AG09309 (cell line): ENCODE measurements around the gene POLA2.

Source experiments
- DNase-seq: peaks from one replicate; pipeline ENCODE4 v3.0.0-alpha.2; 2010; ENCODE audit warnings: low read depth
- H3K4me3 ChIP-seq: 2 replicates; pipeline ENCODE4 v1.5.1; 2011; ENCODE audit warnings: mild to moderate bottlenecking, low read depth, low read length, moderate library complexity; ENCODE audit not compliant: control insufficient read depth
- CTCF ChIP-seq: IDR thresholded peaks from 2 replicates; pipeline ENCODE4 v1.5.1; 2011; ENCODE audit warnings: mild to moderate bottlenecking, low read depth, low read length, inconsistent platforms; ENCODE audit not compliant: insufficient read depth, control insufficient read depth; ENCODE audit errors: missing control alignments

The POLA2 gene

DNA sequence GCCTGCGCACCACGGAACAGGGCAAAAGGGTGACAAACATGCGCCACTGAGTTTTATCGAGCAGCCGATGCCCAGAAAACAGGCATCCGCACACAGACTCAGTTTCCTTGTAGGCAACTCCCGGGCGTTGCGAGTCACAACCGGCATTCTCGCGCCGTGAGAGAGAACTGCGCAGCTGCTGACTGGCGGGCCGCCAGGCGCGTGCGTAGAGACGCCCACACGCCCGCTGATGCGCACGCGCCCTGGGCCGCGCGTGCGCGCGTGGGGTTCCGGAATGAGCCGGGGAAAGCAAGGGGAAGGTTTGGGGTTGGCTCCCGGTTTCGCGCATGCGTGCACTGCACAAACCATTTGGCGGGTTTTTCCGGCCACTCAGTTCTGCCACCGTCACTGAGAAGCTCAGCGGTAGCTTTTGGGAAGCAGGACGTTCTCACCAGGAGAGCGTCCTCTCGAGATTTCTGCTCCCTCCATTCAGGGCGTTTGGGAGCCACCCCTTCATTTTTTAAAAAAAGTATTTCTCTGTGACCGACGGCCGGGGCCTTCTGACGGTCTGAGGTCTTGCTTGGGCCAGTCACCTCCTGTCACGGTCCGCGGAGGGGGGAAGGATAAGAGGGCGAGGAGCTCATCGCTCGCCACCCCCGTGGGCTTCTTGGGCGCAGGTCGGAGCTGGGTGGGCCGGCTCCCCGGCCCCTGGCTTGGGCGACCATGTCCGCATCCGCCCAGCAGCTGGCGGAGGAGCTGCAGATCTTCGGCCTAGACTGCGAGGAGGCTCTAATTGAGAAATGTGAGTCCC, at the start of gene POLA2:
TSS of gene POLA2 (plus strand) at position 372 of the 790 bp plus-strand sequence. CDS start at position 703, 331 bp downstream.
- H3K4me3 ChIP-seq, result peak within 1 kb of the TSS; percentile 68
- TF ChIP-seq CTCF, result no peak
- DNase-seq, result peak; percentile 75

- DNase-seq, result no peak
- TF ChIP-seq CTCF, result no peak
- H3K4me3 ChIP-seq, result no peak overlapping the region
Measured at GRCh38 chr11:65212226-65212801, 49.4 kb upstream of the POLA2 start.

GRCh38 chr11:65213322-65214211, 48.2 kb upstream of the POLA2 start:
- H3K4me3 ChIP-seq, result no peak overlapping the region
- TF ChIP-seq CTCF, result no peak
- no peak for DNase-seq

GRCh38 chr11:65214212-65214845, 47.4 kb upstream of the POLA2 start:
- H3K4me3 ChIP-seq, result no peak overlapping the region
- DNase-seq, result no peak
- TF ChIP-seq CTCF, result no peak

DNA sequence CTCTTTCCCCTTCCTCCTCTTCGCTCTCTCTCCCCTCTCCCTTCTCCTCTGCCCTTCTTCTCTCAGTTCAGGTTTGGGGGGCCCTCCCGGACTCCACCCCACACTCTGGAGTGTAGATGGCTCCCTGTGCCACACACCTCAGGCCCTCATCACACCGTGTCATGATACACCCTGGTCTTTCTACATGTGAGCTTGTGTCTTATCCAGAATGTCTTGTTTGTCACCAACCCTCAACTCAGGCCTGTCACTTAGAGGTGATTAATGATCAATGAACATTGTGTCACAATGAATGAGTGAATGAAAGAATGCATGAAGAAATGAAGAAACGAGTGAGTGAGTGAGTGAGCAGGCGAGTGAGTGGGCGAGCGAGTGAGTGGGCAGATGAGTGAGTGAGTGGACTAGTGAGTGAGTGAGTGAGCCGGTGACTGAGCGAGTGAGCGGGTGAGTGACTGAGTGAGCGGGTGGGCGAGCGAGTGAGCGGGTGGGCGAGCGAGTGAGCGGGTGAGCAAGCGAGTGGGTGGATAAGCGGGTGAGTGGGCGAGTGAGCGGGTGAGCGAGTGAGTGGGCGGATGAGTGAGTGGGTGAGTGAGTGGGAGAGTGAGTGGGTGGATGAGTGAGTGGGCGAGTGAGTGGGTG, 46.2 kb upstream of the POLA2 start:
- DNase-seq, result no peak
- TF ChIP-seq CTCF, result no peak
- H3K4me3 ChIP-seq, result no peak overlapping the region

DNA sequence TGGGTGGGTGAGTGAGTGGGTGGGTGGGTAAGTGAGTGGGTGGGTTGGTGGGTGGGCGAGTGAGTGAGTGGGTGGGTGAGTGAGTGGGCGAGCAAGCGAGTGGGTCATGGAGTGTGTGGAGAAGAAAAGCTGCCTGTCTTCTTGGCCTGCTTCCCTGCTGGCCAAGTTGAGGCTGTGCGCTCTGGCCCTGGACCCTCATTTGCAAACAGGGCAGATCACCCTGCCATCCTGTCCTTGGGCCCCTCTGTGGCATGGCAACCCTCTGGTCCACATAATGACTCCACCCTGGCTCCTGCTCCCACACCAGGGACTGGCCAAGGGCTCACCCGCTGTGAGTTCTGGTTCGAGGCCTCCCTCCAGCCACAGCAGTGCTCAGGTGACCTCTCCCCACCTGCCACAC, 44.9 kb upstream of the POLA2 start:
- no peak overlapping the region for H3K4me3 ChIP-seq
- TF ChIP-seq CTCF, result no peak
- DNase-seq, result no peak
